ENCODE data around the gene DLL4.

GRCh38 chr15:40968290-40969085 is 39.3 kb downstream of the DLL4 start:
- no peak for TF ChIP-seq POLR2AphosphoS5 (IDR thresholded peaks at IDR 0.05; ENCODE audit: low read depth, low read length)
- TF ChIP-seq, protein P1, sequence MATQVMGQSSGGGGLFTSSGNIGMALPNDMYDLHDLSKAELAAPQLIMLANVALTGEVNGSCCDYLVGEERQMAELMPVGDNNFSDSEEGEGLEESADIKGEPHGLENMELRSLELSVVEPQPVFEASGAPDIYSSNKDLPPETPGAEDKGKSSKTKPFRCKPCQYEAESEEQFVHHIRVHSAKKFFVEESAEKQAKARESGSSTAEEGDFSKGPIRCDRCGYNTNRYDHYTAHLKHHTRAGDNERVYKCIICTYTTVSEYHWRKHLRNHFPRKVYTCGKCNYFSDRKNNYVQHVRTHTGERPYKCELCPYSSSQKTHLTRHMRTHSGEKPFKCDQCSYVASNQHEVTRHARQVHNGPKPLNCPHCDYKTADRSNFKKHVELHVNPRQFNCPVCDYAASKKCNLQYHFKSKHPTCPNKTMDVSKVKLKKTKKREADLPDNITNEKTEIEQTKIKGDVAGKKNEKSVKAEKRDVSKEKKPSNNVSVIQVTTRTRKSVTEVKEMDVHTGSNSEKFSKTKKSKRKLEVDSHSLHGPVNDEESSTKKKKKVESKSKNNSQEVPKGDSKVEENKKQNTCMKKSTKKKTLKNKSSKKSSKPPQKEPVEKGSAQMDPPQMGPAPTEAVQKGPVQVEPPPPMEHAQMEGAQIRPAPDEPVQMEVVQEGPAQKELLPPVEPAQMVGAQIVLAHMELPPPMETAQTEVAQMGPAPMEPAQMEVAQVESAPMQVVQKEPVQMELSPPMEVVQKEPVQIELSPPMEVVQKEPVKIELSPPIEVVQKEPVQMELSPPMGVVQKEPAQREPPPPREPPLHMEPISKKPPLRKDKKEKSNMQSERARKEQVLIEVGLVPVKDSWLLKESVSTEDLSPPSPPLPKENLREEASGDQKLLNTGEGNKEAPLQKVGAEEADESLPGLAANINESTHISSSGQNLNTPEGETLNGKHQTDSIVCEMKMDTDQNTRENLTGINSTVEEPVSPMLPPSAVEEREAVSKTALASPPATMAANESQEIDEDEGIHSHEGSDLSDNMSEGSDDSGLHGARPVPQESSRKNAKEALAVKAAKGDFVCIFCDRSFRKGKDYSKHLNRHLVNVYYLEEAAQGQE (IDR thresholded peaks at IDR 0.05; ENCODE audit: insufficient read depth in 1 of 2, low read depth in 2 of 2, low read length in 2 of 2): no peak
- TF ChIP-seq TAF1 (IDR thresholded peaks at IDR 0.05; ENCODE audit: borderline replicate concordance, insufficient read depth, low read length): no peak
- no peak for TF ChIP-seq SIN3A (IDR thresholded peaks at IDR 0.05; ENCODE audit: borderline replicate concordance, insufficient read depth, low read length)
